ENCODE measurements around the gene GIT2. TPM values are rescaled to one million over a fixed set of nuclear protein-coding genes. Genes with fewer than 3 reads are reported as not detected.

GIT2 gene
- total and polyA plus RNA-seq, 2 experiments from 2014 or later = 21.5 to 22.4 TPM

DNA sequence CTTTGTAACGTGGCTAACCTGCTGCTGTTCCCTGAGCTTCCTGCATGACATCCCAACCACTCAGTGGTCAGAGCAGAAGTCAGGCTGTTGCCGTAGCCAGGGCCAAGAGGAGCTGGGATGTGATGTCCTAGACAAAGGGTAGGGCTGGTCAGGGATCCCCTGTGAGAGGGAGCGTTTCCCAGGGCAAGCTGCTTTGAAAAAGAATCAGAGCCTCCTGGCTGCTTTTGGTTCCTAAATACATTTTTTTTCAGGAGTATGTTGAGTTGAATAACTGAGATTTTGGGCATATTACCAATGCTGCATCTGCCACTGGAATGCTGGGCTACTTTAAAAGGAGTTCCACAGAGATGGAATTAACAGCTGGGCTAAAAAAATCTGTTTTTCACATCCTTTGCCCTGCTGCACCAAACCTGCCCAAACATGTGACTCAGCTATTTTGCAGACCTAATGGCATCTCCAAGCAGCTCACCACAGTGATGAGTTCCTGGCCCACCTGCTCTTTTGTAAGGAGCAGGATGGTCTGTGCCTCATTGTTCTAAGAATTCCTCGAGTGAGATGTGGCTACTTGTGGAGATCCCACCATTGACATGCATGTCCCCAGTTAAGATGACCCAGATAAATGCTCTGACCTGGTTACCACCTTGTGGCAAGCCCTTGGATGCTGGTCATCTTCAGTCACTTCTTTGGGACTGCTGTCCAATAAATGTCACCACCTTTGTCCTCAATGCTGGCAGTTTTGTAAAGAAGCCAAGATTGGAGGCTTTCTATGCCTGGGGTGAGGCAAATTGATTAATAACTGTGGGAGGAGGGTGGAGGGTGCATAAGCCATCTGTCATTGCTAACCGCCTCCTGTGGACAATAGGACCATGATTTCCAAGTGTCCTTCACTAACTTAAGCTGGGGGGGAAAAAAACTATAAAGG, 27.2 kb upstream of the GIT2 start:
- no peaks in the 10 kb centered on the region for H3K36me3 ChIP-seq (replicated peaks; ENCODE audit: insufficient read depth, low read depth)
- no peak for DNase-seq (ENCODE audit: low spot score)

DNA sequence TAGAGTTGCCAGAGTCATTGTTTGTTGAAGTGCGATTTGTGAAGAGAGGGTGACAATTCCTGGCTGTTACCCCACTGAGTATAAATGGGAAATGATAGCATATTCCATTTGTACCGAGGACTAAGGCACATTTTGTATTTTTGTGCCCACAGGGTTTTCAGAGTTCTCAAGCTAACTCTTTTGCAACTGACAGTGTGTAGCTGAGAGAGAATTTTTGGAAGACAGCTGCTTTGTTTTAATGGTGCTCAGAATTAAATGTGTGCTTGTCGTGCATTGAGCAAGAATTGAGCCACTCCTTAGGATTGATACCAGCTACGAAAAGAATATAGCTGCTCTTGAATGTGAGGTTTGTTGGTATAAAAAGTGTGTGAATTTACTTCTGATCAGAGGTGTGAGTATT, 24.8 kb upstream of the GIT2 start:
- Histone ChIP-seq H3K36me3 (replicated peaks; ENCODE audit: insufficient read depth, low read depth) (no peaks in the 10 kb centered on the region), H2AFZ (no peak overlapping the region), H3K79me2 (no peaks in the 10 kb centered on the region), H4K20me1 (ENCODE audit: insufficient read depth, poor library complexity, severe bottlenecking) (no peaks in the 10 kb centered on the region), H3K4me2 (no peak overlapping the region), H3K27ac (no peak overlapping the region), H3K4me3 (no peak overlapping the region), H3K4me1 (ENCODE audit: insufficient read depth) (no peaks in the 10 kb centered on the region), H3K27me3 (no peaks in the 10 kb centered on the region), H3K9me2 (replicated peaks; ENCODE audit: insufficient read depth) (no peaks in the 10 kb centered on the region), H3K9me3 (ENCODE audit: low read depth) (no peaks in the 10 kb centered on the region)
- TF ChIP-seq EZH2phosphoT487 (IDR thresholded peaks at IDR 0.05; ENCODE audit: low read depth, severe bottlenecking, unreplicated experiment) (no peak), EZH2 (IDR thresholded peaks at IDR 0.05; ENCODE audit: borderline replicate concordance) (no peak)
- TF ChIP-seq, protein P1, sequence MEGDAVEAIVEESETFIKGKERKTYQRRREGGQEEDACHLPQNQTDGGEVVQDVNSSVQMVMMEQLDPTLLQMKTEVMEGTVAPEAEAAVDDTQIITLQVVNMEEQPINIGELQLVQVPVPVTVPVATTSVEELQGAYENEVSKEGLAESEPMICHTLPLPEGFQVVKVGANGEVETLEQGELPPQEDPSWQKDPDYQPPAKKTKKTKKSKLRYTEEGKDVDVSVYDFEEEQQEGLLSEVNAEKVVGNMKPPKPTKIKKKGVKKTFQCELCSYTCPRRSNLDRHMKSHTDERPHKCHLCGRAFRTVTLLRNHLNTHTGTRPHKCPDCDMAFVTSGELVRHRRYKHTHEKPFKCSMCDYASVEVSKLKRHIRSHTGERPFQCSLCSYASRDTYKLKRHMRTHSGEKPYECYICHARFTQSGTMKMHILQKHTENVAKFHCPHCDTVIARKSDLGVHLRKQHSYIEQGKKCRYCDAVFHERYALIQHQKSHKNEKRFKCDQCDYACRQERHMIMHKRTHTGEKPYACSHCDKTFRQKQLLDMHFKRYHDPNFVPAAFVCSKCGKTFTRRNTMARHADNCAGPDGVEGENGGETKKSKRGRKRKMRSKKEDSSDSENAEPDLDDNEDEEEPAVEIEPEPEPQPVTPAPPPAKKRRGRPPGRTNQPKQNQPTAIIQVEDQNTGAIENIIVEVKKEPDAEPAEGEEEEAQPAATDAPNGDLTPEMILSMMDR (IDR thresholded peaks at IDR 0.05; ENCODE audit: poor library complexity) = no peak
- WGBS (ENCODE audit: low lambda C conversion rate, missing lambda C conversion rate) = 94% methylated on average over 4 of the region's 4 CpGs
- DNase-seq (ENCODE audit: low spot score) = no peak

More for the DNA sequence above, 27.2 kb upstream of the GIT2 start:
- H4K20me1 ChIP-seq (ENCODE audit: insufficient read depth, poor library complexity, severe bottlenecking) = no peaks in the 10 kb centered on the region
- WGBS (ENCODE audit: low lambda C conversion rate, missing lambda C conversion rate) = 91% methylated on average over 5 of the region's 5 CpGs
- H3K9me2 ChIP-seq (replicated peaks; ENCODE audit: insufficient read depth) = no peaks in the 10 kb centered on the region
- H3K79me2 ChIP-seq = no peaks in the 10 kb centered on the region
- H3K4me2 ChIP-seq = no peak overlapping the region
- H3K27ac ChIP-seq = no peak overlapping the region
- no peak overlapping the region for H3K4me3 ChIP-seq
- no peaks in the 10 kb centered on the region for H3K27me3 ChIP-seq
- no peaks in the 10 kb centered on the region for H3K9me3 ChIP-seq (ENCODE audit: low read depth)
- no peak overlapping the region for H2AFZ ChIP-seq
- H3K4me1 ChIP-seq (ENCODE audit: insufficient read depth) = no peaks in the 10 kb centered on the region
- TF ChIP-seq, protein P1 (IDR thresholded peaks at IDR 0.05; ENCODE audit: poor library complexity) = no peak

DNA sequence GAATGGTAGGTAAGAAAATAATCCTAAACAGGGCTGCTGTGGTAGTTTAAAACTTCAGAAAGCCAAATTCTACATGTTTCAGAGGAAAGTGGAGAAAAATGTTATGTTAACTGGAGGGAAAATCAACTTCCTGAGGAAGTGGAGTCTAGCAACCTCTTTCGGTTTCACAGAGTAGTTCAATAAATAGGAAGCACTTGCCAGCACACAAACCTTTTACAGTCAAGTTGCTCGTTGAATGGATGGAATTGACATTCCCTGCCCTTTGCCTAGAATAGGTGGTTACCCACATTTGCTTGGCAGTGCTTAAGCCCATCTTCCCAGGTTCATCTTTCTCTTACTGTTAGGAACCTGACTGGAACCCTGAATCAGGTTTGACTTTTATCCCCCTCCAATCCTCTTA, 19.0 kb upstream of the GIT2 start:
- 86% methylated on average over 2 of the region's 2 CpGs for WGBS (ENCODE audit: low lambda C conversion rate, missing lambda C conversion rate)
- no peak overlapping the region for H3K4me2 ChIP-seq
- peaks cover 16% of the 10 kb centered on the region for H3K79me2 ChIP-seq
- no peaks in the 10 kb centered on the region for H3K9me2 ChIP-seq (replicated peaks; ENCODE audit: insufficient read depth)
- no peaks in the 10 kb centered on the region for H3K27me3 ChIP-seq
- DNase-seq (ENCODE audit: low spot score) = no peak
- no peak overlapping the region for H3K4me3 ChIP-seq
- no peaks in the 10 kb centered on the region for H4K20me1 ChIP-seq (ENCODE audit: insufficient read depth, poor library complexity, severe bottlenecking)
- TF ChIP-seq, protein P1 (IDR thresholded peaks at IDR 0.05; ENCODE audit: poor library complexity) = no peak
- TF ChIP-seq EZH2 (IDR thresholded peaks at IDR 0.05; ENCODE audit: borderline replicate concordance) = no peak
- no peak for TF ChIP-seq EZH2phosphoT487 (IDR thresholded peaks at IDR 0.05; ENCODE audit: low read depth, severe bottlenecking, unreplicated experiment)
- H2AFZ ChIP-seq = no peak overlapping the region
- H3K4me1 ChIP-seq (ENCODE audit: insufficient read depth) = peaks cover 7% of the 10 kb centered on the region
- no peaks in the 10 kb centered on the region for H3K36me3 ChIP-seq (replicated peaks; ENCODE audit: insufficient read depth, low read depth)
- no peak overlapping the region for H3K27ac ChIP-seq
- no peaks in the 10 kb centered on the region for H3K9me3 ChIP-seq (ENCODE audit: low read depth)

Measured in hepatocyte (in vitro differentiated cells).